ENCODE results near the gene EID2. TPM values are rescaled to one million over a fixed set of nuclear protein-coding genes. Genes with fewer than 3 reads are reported as not detected.

EID2 gene
- total and polyA plus RNA-seq, 2 of the 8 experiments (the other 6 are each of a cell fraction or from before 2014, with no cell fraction given): 7.8 to 29.6 TPM

GRCh38 chr19:39582891-39583625, 43.1 kb upstream of the EID2 start:
- Histone ChIP-seq H3K79me1 (ENCODE audit: low read depth, low read length) (no peaks in the 10 kb centered on the region), H2BK15ac (ENCODE audit: low read length) (no peak overlapping the region), H2BK20ac (ENCODE audit: low read length) (no peak overlapping the region), H3K79me2 (ENCODE audit: control insufficient read depth in 1 of 2, insufficient read depth in 2 of 2, low read length in 2 of 2) (no peaks in the 10 kb centered on the region), H3K27ac (ENCODE audit: low read depth, low read length) (no peak overlapping the region), H4K8ac (ENCODE audit: extremely low read depth, insufficient read depth, low read length) (no peak overlapping the region), H3K4me1 (replicated peaks in 1 of 4; ENCODE audit: control insufficient read depth in 3 of 4, insufficient read depth in 4 of 4, low read length in 3 of 4) (no peaks in the 10 kb centered on the region), H2BK5ac (ENCODE audit: low read depth, low read length) (no peak overlapping the region), H3K4ac (replicated peaks; ENCODE audit: insufficient read length, low read depth, low read length) (no peak overlapping the region), H4K5ac (ENCODE audit: insufficient read length, low read depth, low read length) (no peak overlapping the region), H3K23ac (ENCODE audit: insufficient read length) (no peak overlapping the region), H3K56ac (replicated peaks; ENCODE audit: insufficient read length, low read depth, low read length) (no peak overlapping the region), H4K20me1 (replicated peaks in 1 of 2; ENCODE audit: control insufficient read depth in 1 of 2, insufficient read depth in 2 of 2, low read length in 2 of 2) (no peaks in the 10 kb centered on the region), H3K23me2 (ENCODE audit: low read depth, low read length) (no peaks in the 10 kb centered on the region), H3K9me3 (ENCODE audit: insufficient read depth in 2 of 2, low read depth in 1 of 2, low read length in 1 of 2) (no peaks in the 10 kb centered on the region), H4K91ac (replicated peaks; ENCODE audit: insufficient read length, low read length) (no peak overlapping the region), H2BK12ac (ENCODE audit: low read depth, low read length) (no peak overlapping the region), H3K4me2 (ENCODE audit: insufficient read depth in 1 of 2, low read depth in 2 of 2, low read length in 2 of 2) (no peak overlapping the region), H3K18ac (ENCODE audit: extremely low read depth, low read length) (no peak overlapping the region), H3K36me3 (ENCODE audit: control insufficient read depth in 2 of 4, insufficient read depth in 4 of 4, low read length in 3 of 4) (no peaks in the 10 kb centered on the region), H2AFZ (ENCODE audit: low read length) (no peak overlapping the region), H2AK5ac (ENCODE audit: low read depth, low read length) (no peak overlapping the region), H3K4me3 (ENCODE audit: extremely low read depth in 1 of 4, insufficient read depth in 2 of 4, low read depth in 3 of 4, low read length in 4 of 4) (no peak overlapping the region), H3K14ac (ENCODE audit: insufficient read length) (no peak overlapping the region), H3K27me3 (replicated peaks in 1 of 4; ENCODE audit: control insufficient read depth in 3 of 4, extremely low read depth in 1 of 4, insufficient read depth in 3 of 4, low read length in 3 of 4) (no peaks in the 10 kb centered on the region), H3K9ac (replicated peaks in 1 of 4; ENCODE audit: extremely low read depth in 1 of 4, low read depth in 3 of 4, low read length in 3 of 4) (no peak overlapping the region), H2BK120ac (replicated peaks; ENCODE audit: low read depth, low read length) (no peak overlapping the region)
- 80% methylated on average over 8 of the region's 8 CpGs; no CpG with 5 or more reads in 1 of the 2 experiments for WGBS, 2 experiments (ENCODE audit: extremely low coverage in 1 of 2, insufficient coverage in 1 of 2, insufficient read length in 1 of 2, insufficient replicate concordance in 2 of 2, low coverage in 1 of 2, low lambda C conversion rate in 2 of 2, missing lambda C conversion rate in 1 of 2)
- FAIRE-seq (no peak), DNase-seq (ENCODE audit: low read depth in 1 of 2, low spot score in 2 of 2) (no peak)
- POLR2A ChIA-PET (ENCODE audit: partially characterized antibody): no interaction called here
- CTCF ChIA-PET (ENCODE audit: partially characterized antibody): no interaction called here
- TF ChIP-seq CHD1 (IDR thresholded peaks at IDR 0.05; ENCODE audit: low read depth, low read length) (no peak), EGR1 (IDR thresholded peaks at IDR 0.05; ENCODE audit: borderline replicate concordance, low read depth, low read length) (no peak), YY1 (IDR thresholded peaks at IDR 0.05; ENCODE audit: low read depth, low read length) (no peak), SRF (IDR thresholded peaks at IDR 0.05; ENCODE audit: low read depth, low read length) (no peak), SAP30 (IDR thresholded peaks at IDR 0.05; ENCODE audit: insufficient read depth, insufficient replicate concordance, low read length) (no peak), ATF3 (IDR thresholded peaks at IDR 0.05; ENCODE audit: insufficient read depth, low read depth, low read length) (no peak), CBX8 (IDR thresholded peaks at IDR 0.05; ENCODE audit: borderline replicate concordance, low read depth, low read length) (no peak), RNF2 (IDR thresholded peaks at IDR 0.05; ENCODE audit: borderline replicate concordance, low read depth, low read length, missing control alignments, poor library complexity, severe bottlenecking) (no peak), POLR2A (IDR thresholded peaks at IDR 0.05; ENCODE audit: control extremely low read depth in 1 of 2, low read depth in 2 of 2, low read length in 2 of 2) (no peak), CREB1 (IDR thresholded peaks at IDR 0.05) (no peak), ZNF274 (IDR thresholded peaks at IDR 0.05; ENCODE audit: borderline replicate concordance, extremely low read depth, low read length) (no peak), TBP (IDR thresholded peaks at IDR 0.05; ENCODE audit: low read depth, low read length) (no peak)
